GM12872 (cell line): ENCODE results near the gene YAE1.

Experiments
- TF ChIP-seq, protein P1 (sequence below): IDR thresholded peaks from 3 replicates; pipeline ENCODE4 v1.5.1; 2011; ENCODE audit warnings: low read depth, mild to moderate bottlenecking, low read length, moderate library complexity; ENCODE audit not compliant: insufficient read depth

YAE1 gene

DNA sequence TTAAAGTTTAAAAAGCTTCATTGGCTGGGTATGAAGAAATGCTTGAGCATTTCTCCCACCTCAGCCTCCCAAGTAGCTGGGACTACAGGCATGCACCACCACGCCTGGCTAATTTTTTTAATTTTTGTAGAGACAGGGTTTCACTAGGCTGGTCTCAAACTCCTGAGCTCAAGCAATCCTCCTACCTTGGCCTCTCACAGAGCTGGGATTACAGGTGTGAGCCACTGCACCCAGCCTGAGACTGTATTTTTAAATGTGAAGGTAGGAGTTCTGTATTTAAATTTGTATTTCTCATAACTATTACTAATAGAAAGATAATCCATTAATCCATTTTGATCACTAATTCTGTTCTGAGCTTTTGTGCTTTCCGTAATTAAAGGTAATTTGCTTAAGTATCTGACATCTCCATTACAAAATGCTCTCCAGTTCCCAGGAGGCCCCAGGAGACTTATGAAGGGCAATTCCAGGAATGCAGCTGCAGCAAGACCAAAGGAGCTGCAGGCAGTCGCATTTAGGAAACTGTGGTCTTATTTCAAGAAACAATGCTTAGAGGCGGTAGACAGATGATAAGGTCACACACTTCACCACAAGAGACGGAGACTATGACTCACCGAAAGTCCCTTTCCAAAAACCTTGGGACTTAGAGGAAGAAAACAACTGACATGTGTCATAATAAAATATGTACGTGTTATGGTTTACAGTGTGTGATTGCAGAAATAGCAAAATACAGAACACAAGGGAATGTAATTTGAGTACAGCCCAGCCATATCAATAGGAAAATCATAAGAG is 23.3 kb downstream of the YAE1 start:
- TF ChIP-seq, protein P1, sequence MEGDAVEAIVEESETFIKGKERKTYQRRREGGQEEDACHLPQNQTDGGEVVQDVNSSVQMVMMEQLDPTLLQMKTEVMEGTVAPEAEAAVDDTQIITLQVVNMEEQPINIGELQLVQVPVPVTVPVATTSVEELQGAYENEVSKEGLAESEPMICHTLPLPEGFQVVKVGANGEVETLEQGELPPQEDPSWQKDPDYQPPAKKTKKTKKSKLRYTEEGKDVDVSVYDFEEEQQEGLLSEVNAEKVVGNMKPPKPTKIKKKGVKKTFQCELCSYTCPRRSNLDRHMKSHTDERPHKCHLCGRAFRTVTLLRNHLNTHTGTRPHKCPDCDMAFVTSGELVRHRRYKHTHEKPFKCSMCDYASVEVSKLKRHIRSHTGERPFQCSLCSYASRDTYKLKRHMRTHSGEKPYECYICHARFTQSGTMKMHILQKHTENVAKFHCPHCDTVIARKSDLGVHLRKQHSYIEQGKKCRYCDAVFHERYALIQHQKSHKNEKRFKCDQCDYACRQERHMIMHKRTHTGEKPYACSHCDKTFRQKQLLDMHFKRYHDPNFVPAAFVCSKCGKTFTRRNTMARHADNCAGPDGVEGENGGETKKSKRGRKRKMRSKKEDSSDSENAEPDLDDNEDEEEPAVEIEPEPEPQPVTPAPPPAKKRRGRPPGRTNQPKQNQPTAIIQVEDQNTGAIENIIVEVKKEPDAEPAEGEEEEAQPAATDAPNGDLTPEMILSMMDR = no peak

DNA sequence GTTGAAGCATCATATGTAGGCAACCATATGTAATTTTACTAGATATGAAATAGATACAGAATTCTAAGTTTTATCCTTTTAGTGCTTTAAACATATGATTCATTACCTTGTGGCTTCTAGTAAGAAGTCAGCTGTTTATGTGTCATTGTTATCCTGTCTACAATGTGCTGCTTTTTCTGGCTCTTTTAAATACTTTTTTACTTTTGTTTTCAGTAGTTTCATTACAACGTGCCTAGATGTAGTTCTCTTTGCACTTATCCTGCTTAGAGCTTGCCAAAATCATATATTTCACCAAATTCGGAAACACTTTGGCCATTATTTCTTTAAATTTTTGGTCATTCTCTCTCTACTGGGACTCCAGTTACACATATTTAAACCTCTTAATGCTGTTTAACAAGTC is 26.4 kb downstream of the YAE1 start:
- TF ChIP-seq, protein P1 = no peak

DNA sequence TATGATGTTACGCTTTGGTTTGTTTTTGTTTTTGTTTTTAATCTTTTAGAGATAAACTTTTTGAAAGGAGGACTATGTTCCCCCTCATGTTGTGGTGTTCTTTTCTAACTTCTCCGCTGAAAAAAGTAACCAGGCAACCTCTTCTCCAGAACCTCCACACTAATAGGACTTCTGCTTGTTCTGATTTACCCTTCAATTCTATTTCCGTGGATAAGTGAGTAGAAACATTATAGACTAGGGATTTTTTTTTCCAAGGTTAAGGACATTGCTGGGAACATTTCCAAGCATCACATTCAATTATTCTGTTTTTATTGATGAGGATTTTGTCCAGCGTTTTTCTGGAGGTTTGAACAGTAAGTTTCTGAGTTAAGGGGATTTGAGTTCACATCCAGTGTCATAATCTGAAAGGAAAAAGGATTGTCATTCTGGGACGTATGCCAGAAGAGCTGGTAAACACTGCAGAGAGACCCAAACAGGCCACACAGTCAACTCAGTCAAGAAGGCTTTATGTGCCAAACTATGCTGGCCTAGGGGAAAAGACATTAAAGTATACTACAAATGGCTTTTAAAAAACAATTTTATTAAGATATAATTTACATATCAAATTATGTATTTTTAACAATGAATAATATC is 28.9 kb downstream of the YAE1 start:
- TF ChIP-seq, protein P1 = no peak

DNA sequence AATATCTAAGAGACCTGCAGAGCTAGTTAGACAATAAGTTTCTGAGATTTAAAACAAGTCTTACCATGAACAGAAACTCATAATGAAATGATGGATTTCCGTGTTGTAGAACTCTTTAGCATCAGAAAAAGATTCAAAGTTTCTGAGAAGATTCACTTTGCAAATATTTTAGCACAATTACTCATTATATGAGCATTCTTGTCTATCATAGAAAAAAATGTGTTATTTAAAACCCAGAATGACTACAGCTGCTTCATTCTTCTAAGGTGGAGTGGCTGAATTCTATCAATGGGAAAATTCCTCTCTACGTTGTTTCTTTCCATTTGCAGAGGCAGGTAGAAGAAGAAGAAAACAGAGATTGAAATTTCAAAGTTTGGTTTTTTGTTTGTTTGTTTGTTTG is 36.1 kb downstream of the YAE1 start:
- TF ChIP-seq, protein P1 = no peak

DNA sequence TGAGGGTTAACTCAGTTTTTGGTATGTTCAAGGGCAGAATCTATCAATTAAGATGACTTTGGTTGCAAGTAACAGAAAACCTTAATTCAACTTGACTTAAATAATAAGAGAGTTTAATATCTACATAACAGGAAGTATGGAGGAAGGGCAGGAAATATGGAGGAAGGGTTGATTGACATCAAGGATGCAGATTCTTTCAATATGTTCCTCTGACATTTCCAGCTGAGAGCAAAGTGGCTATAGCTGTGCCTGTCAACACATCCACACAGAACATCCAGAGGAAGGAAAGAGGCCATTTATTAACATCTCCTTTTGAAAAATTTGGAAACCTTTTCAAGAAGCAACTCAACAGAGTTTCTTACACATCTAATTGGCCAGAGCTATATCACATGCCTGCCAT is 37.7 kb downstream of the YAE1 start:
- TF ChIP-seq, protein P1 = no peak

DNA sequence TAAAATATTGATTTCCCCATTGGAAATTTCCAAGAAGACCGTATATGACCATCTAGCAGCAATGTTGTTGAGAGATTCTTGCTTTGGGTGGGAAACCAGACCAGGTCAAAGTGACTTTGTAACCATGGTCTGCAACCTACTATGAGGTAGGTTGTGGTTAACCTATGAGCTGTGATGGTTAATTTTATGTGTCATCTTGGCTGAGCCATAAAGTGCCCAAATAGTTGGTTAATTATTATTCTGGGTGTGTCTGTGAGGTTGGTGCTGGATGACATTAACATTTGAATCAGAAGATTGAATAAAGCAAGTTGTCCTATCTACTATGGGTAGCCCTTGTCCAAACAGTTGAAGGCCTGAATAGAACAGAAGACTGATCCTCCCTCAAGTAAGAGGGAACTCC is 38.9 kb downstream of the YAE1 start:
- TF ChIP-seq, protein P1 = no peak

DNA sequence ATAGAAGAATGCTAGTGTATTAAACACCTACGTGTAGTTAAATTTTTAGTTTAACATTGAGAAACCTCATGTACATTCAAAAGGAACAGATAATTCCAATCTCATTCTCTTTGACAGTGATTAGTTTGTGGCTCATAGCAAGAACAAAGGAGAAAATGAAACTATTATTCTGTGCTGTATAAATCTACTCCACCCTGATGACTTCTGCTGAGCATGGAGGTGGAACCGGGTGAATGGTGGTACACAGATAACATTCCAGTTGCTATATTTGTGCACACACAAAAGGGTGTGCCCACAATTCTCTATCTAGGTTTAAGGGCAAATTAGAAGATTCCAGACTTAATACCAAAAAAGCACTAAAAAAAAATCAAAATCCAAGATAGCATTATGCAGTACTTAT is 40.1 kb downstream of the YAE1 start:
- TF ChIP-seq, protein P1 = no peak
